H9 (cell line): ENCODE results near the gene PRR7. TPM values are rescaled to one million over a fixed set of nuclear protein-coding genes. Genes with fewer than 3 reads are reported as not detected.

Experiments used
- DNase-seq: peaks from one replicate; pipeline ENCODE4 v3.0.0-alpha.2; 2017
- H2AFZ ChIP-seq: one replicate; pipeline ENCODE4 v1.6.1; 2013; ENCODE audit warnings: mild to moderate bottlenecking, low read length, control low read depth, moderate library complexity
- H2AK5ac ChIP-seq: 2 replicates; pipeline ENCODE4 v1.6.1; 2013; ENCODE audit warnings: low read length, control low read depth, mixed read lengths; ENCODE audit not compliant: insufficient read length
- H2BK120ac ChIP-seq: one replicate; pipeline ENCODE4 v1.6.1; 2013; ENCODE audit warnings: low read depth, mild to moderate bottlenecking, low read length, control low read depth, inconsistent platforms; ENCODE audit not compliant: poor library complexity, severe bottlenecking
- H2BK12ac ChIP-seq: 2 replicates; pipeline ENCODE4 v1.6.1; 2013; ENCODE audit warnings: low read length, control low read depth, mixed read lengths, low read depth; ENCODE audit not compliant: insufficient read length
- H2BK15ac ChIP-seq: 2 replicates; pipeline ENCODE4 v1.6.1; 2013; ENCODE audit warnings: low read depth, low read length, control low read depth
- H2BK20ac ChIP-seq: one replicate; pipeline ENCODE4 v1.6.1; 2013; ENCODE audit warnings: low read depth, mild to moderate bottlenecking, low read length, control low read depth, inconsistent platforms; ENCODE audit not compliant: poor library complexity, severe bottlenecking
- H2BK5ac ChIP-seq: 2 replicates; pipeline ENCODE4 v1.6.1; 2013; ENCODE audit warnings: low read length, control low read depth, mixed read lengths; ENCODE audit not compliant: insufficient read length
- H3K14ac ChIP-seq: 2 replicates; pipeline ENCODE4 v1.6.1; 2013; ENCODE audit warnings: low read length, control low read depth; ENCODE audit not compliant: insufficient read depth
- H3K18ac ChIP-seq: 2 replicates; pipeline ENCODE4 v1.6.1; 2013; ENCODE audit warnings: low read depth, mild to moderate bottlenecking, mixed read lengths, low read length, control low read depth; ENCODE audit not compliant: insufficient read length
- H3K23ac ChIP-seq: 2 replicates; pipeline ENCODE4 v1.6.1; 2013; ENCODE audit warnings: low read length, control low read depth, mixed read lengths, low read depth; ENCODE audit not compliant: insufficient read length
- H3K23me2 ChIP-seq: 2 replicates; pipeline ENCODE4 v1.6.1; 2013; ENCODE audit warnings: low read depth, mild to moderate bottlenecking, mixed read lengths, low read length, control low read depth; ENCODE audit not compliant: insufficient read length, poor library complexity, severe bottlenecking
- H3K27ac ChIP-seq: 2 replicates; pipeline ENCODE4 v1.5.1; 2013; ENCODE audit warnings: low read length, control low read depth, mixed read lengths, low read depth; ENCODE audit not compliant: insufficient read length
- H3K27me3 ChIP-seq: 2 replicates; pipeline ENCODE4 v1.6.1; 2013; ENCODE audit warnings: low read length, control low read depth, inconsistent platforms; ENCODE audit not compliant: insufficient read depth
- H3K4ac ChIP-seq: 2 replicates; pipeline ENCODE4 v1.6.1; 2013; ENCODE audit warnings: low read depth, mild to moderate bottlenecking, control low read depth, inconsistent platforms, low read length, moderate library complexity
- H3K4me1 ChIP-seq: 2 replicates; pipeline ENCODE4 v1.6.1; 2013; ENCODE audit warnings: low read length, control low read depth, inconsistent platforms; ENCODE audit not compliant: insufficient read depth
- H3K4me2 ChIP-seq: 2 replicates; pipeline ENCODE4 v1.6.1; 2013; ENCODE audit warnings: low read length, control low read depth, mixed read lengths; ENCODE audit not compliant: insufficient read length, insufficient read depth
- H3K56ac ChIP-seq: 2 replicates; pipeline ENCODE4 v1.6.1; 2013; ENCODE audit warnings: low read depth, mild to moderate bottlenecking, mixed read lengths, low read length, control low read depth; ENCODE audit not compliant: insufficient read length
- H3K79me1 ChIP-seq: 2 replicates; pipeline ENCODE4 v1.6.1; 2013; ENCODE audit warnings: low read depth, mild to moderate bottlenecking, moderate library complexity, low read length, control low read depth, inconsistent platforms; ENCODE audit not compliant: insufficient read depth, poor library complexity, severe bottlenecking
- H3K79me2 ChIP-seq: 2 replicates; pipeline ENCODE4 v1.6.1; 2013; ENCODE audit warnings: low read length, control low read depth, inconsistent platforms; ENCODE audit not compliant: insufficient read depth
- H3K9ac ChIP-seq: 2 replicates; pipeline ENCODE4 v1.6.1; 2013; ENCODE audit warnings: low read length, control low read depth, mixed read lengths; ENCODE audit not compliant: insufficient read length; ENCODE audit errors: extremely low read depth
- H3K9me3 ChIP-seq: one replicate; pipeline ENCODE4 v1.6.1; 2013; ENCODE audit warnings: low read depth, low read length, inconsistent platforms; ENCODE audit not compliant: control insufficient read depth
- H3T11ph ChIP-seq: one replicate; pipeline ENCODE4 v1.6.1; 2013; ENCODE audit warnings: mild to moderate bottlenecking, low read length, control low read depth, inconsistent platforms
- H4K20me1 ChIP-seq: one replicate; pipeline ENCODE4 v1.6.1; 2013; ENCODE audit not compliant: control insufficient read depth, insufficient read length, insufficient read depth
- H4K5ac ChIP-seq: 2 replicates; pipeline ENCODE4 v1.6.1; 2013; ENCODE audit warnings: low read depth, mild to moderate bottlenecking, mixed read lengths, low read length, control low read depth; ENCODE audit not compliant: insufficient read length
- H4K8ac ChIP-seq: replicated peaks from 2 replicates; pipeline ENCODE4 v1.6.1; 2013; ENCODE audit warnings: low read length, control low read depth, mixed read lengths, low read depth; ENCODE audit not compliant: insufficient read length
- H4K91ac ChIP-seq: 2 replicates; pipeline ENCODE4 v1.6.1; 2013; ENCODE audit warnings: low read depth, mild to moderate bottlenecking, moderate library complexity, mixed read lengths, low read length, control low read depth; ENCODE audit not compliant: insufficient read length
- H3K27ac Mint-ChIP-seq, 3 experiments: 2 replicates in 2 of 3; 3 replicates in 1 of 3; pipeline ENCODE4 v1.8.0; 2020 to 2021; ENCODE audit warnings: mixed read lengths in 3 of 3, mild to moderate bottlenecking in 1 of 3, moderate library complexity in 1 of 3
- H3K27me3 Mint-ChIP-seq: 2 replicates; pipeline ENCODE4 v1.8.0; 2021; ENCODE audit warnings: low read depth, mild to moderate bottlenecking, moderate library complexity, mixed read lengths
- H3K36me3 Mint-ChIP-seq, 3 experiments: 2 replicates in 2 of 3; 3 replicates in 1 of 3; pipeline ENCODE4 v1.8.0; 2020 to 2021; ENCODE audit warnings: low read depth in 3 of 3, mixed read lengths in 3 of 3; ENCODE audit not compliant: insufficient read depth in 1 of 3
- H3K4me1 Mint-ChIP-seq, 2 experiments: 2 replicates each; pipeline ENCODE4 v1.8.0; 2020; ENCODE audit warnings: mixed read lengths in 2 of 2
- H3K4me3 Mint-ChIP-seq, 2 experiments: 2 replicates in 1 of 2; 3 replicates in 1 of 2; pipeline ENCODE4 v1.8.0; 2020 to 2021; ENCODE audit warnings: mild to moderate bottlenecking in 2 of 2, mixed read lengths in 2 of 2, moderate library complexity in 1 of 2
- H3K9me3 Mint-ChIP-seq, 2 experiments: 2 replicates in 1 of 2; 3 replicates in 1 of 2; pipeline ENCODE4 v1.8.0; 2020; ENCODE audit warnings: mild to moderate bottlenecking in 2 of 2, mixed read lengths in 2 of 2, moderate library complexity in 1 of 2
- WGBS: extraction: QIAGEN DNeasy Blood & Tissue Kit; methylation state at CpG from one replicate; pipeline ENCODE4 v1.1.7; 2013; ENCODE audit warnings: missing lambda C conversion rate, low lambda C conversion rate, mixed read lengths; ENCODE audit not compliant: insufficient read length; ENCODE audit errors: extremely low coverage; 5-methylcytosine and 5-hydroxymethylcytosine counted together
- total RNA-seq: library from RNA; stranded (reverse); gene quantifications from 2 replicates; pipeline ENCODE4 v1.2.1, GENCODE V29; 2021
- TF ChIP-seq, protein P1 (sequence below): fragments of 200-600 bp; sonication (generic); conservative IDR thresholded peaks from 3 replicates; pipeline ENCODE4 v1.8.0; 2021; ENCODE audit warnings: antibody characterized with exemption, mild to moderate bottlenecking

The PRR7 gene
- total RNA-seq, 1 experiment from 2014 or later: 9.6 TPM

DNA sequence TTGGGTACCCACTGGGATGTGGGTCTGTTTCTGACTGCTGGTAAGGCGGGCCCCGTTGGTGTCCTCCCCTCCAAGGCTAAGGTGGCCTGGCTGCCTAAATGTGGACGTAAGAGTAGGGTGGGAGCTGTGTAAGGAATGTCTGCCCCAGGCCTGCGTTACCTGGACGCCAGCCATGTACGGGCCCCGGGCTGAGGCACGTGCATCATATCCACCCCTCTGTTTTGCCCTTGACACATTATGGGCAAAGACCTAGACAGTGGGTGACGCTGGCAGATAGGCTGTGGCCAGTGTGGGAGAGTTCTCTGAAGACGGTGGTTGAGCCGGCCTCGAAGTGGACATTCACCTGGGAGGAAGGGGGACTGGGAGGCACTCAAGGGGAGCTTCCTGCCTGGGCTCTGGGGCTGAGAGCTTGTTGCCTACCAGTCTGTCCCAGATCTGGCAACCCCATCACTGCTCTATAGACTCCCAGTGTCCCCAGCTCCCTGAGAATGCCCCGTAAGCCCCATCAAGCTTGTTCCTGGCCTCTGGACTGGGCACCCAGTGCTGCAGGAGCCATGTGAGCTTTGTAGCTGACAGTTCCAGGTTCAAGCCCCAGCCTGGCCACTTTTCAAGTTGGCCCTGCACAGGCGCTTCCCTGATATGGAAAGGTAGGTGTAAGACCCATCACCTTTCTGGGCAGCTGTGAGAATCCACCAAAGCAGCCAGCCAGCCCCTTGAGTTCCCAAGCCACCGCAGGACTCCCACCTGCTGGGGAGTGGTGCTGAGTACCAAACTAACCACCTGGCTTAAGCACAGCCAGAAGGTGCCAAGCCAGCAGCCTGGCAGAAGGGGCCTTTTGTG lies 3.2 kb upstream of the PRR7 start:
- no peak for DNase-seq
- peaks cover 7% of the 10 kb centered on the region for H3K23me2 ChIP-seq
- no peak overlapping the region for H2BK120ac ChIP-seq
- H3K4me1 ChIP-seq: no peaks in the 10 kb centered on the region; the same call in 1 of the 2 replicates
- H3K27me3 Mint-ChIP-seq: peaks cover 20% of the 10 kb centered on the region
- H2AK5ac ChIP-seq: no peak overlapping the region
- H4K20me1 ChIP-seq: no peaks in the 10 kb centered on the region
- no peak overlapping the region for H3T11ph ChIP-seq
- no peak overlapping the region for H3K23ac ChIP-seq
- H3K14ac ChIP-seq: no peak overlapping the region; the same call in 1 of the 2 replicates
- peaks cover 13 to 30% (median 22%) of the 10 kb centered on the region in 3 experiments for H3K36me3 Mint-ChIP-seq
- no peak overlapping the region for H3K9ac ChIP-seq
- H2BK12ac ChIP-seq: no peak overlapping the region
- H3K79me1 ChIP-seq: no peaks in the 10 kb centered on the region
- H3K9me3 ChIP-seq: no peaks in the 10 kb centered on the region
- H3K79me2 ChIP-seq: no peaks in the 10 kb centered on the region
- H3K4me3 Mint-ChIP-seq: no peak overlapping the region
- H2BK20ac ChIP-seq: no peak overlapping the region
- no peak overlapping the region for H3K27ac ChIP-seq
- no peaks in the 10 kb centered on the region; the same call in 1 of the 2 replicates for H3K27me3 ChIP-seq
- no peak overlapping the region for H2BK5ac ChIP-seq
- no peak overlapping the region for H3K4me2 ChIP-seq
- peaks cover 0 to 3% of the 10 kb centered on the region in 2 experiments; a peak in 1 of 5 replicates for H3K9me3 Mint-ChIP-seq
- no peak overlapping the region for H3K56ac ChIP-seq
- H3K27ac Mint-ChIP-seq: 0 out of 7 replicates have a peak overlapping the region, but pooled peaks of 1 of the 3 experiments have one; percentile 44
- no peak overlapping the region for H2AFZ ChIP-seq
- TF ChIP-seq, protein P1, sequence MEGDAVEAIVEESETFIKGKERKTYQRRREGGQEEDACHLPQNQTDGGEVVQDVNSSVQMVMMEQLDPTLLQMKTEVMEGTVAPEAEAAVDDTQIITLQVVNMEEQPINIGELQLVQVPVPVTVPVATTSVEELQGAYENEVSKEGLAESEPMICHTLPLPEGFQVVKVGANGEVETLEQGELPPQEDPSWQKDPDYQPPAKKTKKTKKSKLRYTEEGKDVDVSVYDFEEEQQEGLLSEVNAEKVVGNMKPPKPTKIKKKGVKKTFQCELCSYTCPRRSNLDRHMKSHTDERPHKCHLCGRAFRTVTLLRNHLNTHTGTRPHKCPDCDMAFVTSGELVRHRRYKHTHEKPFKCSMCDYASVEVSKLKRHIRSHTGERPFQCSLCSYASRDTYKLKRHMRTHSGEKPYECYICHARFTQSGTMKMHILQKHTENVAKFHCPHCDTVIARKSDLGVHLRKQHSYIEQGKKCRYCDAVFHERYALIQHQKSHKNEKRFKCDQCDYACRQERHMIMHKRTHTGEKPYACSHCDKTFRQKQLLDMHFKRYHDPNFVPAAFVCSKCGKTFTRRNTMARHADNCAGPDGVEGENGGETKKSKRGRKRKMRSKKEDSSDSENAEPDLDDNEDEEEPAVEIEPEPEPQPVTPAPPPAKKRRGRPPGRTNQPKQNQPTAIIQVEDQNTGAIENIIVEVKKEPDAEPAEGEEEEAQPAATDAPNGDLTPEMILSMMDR: no peak
- H3K4ac ChIP-seq: no peak overlapping the region
- no peak overlapping the region for H2BK15ac ChIP-seq
- no peak overlapping the region for H4K5ac ChIP-seq
- H3K4me1 Mint-ChIP-seq: peaks cover 43 to 44% of the 10 kb centered on the region in 2 experiments
- no CpG with 5 or more reads among the region's 15 CpGs for WGBS
- H3K18ac ChIP-seq: no peak overlapping the region
- H4K8ac ChIP-seq: no peak overlapping the region
- no peak overlapping the region for H4K91ac ChIP-seq
